Type B pancreatic cell (in vitro differentiated cells): ENCODE measurements around the gene LRMDA. TPM values are rescaled to one million over a fixed set of nuclear protein-coding genes. Genes with fewer than 3 reads are reported as not detected.

Source experiments
- DNase-seq: peaks from one replicate; pipeline ENCODE4 v3.0.0; 2021; ENCODE audit warnings: mixed read lengths; ENCODE audit not compliant: unreplicated experiment; ENCODE audit errors: extremely low spot score
- H3K27ac Mint-ChIP-seq: 2 replicates; pipeline ENCODE4 v1.8.0; 2021; ENCODE audit warnings: mild to moderate bottlenecking, mixed read lengths
- H3K27me3 Mint-ChIP-seq: 2 replicates; pipeline ENCODE4 v1.8.0; 2021; ENCODE audit warnings: mixed read lengths
- H3K36me3 Mint-ChIP-seq: 2 replicates; pipeline ENCODE4 v1.8.0; 2021; ENCODE audit warnings: mixed read lengths
- H3K4me1 Mint-ChIP-seq: one replicate; pipeline ENCODE4 v1.8.0; 2021; ENCODE audit warnings: mixed read lengths; ENCODE audit not compliant: unreplicated experiment
- H3K4me3 Mint-ChIP-seq: 2 replicates; pipeline ENCODE4 v1.8.0; 2021; ENCODE audit warnings: mild to moderate bottlenecking, mixed read lengths
- H3K9me3 Mint-ChIP-seq: 2 replicates; pipeline ENCODE4 v1.8.0; 2021; ENCODE audit warnings: mixed read lengths
- total RNA-seq: library from RNA; stranded (reverse); gene quantifications from 2 replicates; pipeline ENCODE4 v1.2.1, GENCODE V29; 2021; ENCODE audit warnings: low replicate concordance
- TF ChIP-seq, protein P1 (sequence below): fragments of 200-600 bp; sonication (generic); conservative IDR thresholded peaks from 2 replicates; pipeline ENCODE4 v1.5.0; 2021; ENCODE audit warnings: antibody characterized with exemption, mild to moderate bottlenecking

The LRMDA gene
- total RNA-seq, 1 donor from 2014 or later: 2.0 TPM

DNA sequence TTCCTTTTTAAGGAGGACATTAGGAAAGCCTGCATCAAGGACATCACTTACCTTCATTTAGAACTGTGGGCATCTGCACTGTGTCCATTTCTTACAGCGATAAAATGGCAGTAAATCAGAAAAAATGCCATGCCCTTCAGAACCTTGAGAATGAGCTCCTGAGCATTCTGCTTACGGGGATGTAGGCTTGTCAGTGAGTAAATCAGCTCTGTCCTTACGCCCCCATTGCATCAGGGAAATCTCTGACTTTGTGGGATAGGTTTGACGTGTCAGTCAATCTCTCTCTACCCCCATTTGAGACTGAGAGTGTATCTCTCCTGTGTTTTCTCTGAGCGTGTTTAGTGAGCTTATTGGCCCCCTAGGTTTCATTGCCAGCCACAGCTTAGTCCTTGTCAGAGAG, 837.1 kb downstream of the LRMDA start:
- DNase-seq: no peak
- TF ChIP-seq, protein P1, sequence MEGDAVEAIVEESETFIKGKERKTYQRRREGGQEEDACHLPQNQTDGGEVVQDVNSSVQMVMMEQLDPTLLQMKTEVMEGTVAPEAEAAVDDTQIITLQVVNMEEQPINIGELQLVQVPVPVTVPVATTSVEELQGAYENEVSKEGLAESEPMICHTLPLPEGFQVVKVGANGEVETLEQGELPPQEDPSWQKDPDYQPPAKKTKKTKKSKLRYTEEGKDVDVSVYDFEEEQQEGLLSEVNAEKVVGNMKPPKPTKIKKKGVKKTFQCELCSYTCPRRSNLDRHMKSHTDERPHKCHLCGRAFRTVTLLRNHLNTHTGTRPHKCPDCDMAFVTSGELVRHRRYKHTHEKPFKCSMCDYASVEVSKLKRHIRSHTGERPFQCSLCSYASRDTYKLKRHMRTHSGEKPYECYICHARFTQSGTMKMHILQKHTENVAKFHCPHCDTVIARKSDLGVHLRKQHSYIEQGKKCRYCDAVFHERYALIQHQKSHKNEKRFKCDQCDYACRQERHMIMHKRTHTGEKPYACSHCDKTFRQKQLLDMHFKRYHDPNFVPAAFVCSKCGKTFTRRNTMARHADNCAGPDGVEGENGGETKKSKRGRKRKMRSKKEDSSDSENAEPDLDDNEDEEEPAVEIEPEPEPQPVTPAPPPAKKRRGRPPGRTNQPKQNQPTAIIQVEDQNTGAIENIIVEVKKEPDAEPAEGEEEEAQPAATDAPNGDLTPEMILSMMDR: no peak
- H3K4me1 Mint-ChIP-seq: peaks cover 22% of the 10 kb centered on the region

DNA sequence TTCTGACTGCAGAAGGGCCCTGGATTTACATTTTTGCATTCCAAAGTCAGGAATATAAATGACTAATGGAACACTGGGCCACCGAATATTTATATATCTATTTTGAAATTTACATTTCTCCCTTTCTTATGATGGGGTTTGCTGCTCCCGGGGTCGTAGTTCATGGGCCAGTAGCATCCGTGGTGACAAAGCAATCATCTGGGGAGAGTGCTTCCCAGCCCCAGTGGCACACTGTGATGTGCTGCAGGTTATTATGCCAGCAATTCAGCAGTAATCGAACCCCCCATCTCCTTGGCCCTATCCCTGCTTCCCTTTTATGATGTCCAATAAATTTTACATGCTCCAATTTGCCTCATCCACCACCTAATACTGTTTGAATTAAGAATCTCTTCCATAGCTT, 837.5 kb downstream of the LRMDA start:
- DNase-seq: no peak
- Mint-ChIP-seq H3K4me1 (peaks cover 18% of the 10 kb centered on the region), H3K27ac (no peak overlapping the region), H3K4me3 (no peak overlapping the region), H3K27me3 (peaks cover 30% of the 10 kb centered on the region), H3K9me3 (peaks cover under 1% of the 10 kb centered on the region), H3K36me3 (no peaks in the 10 kb centered on the region)
- TF ChIP-seq, protein P1: no peak

More for the DNA sequence above, 837.1 kb downstream of the LRMDA start:
- H3K4me3 Mint-ChIP-seq: no peak overlapping the region
- H3K36me3 Mint-ChIP-seq: no peaks in the 10 kb centered on the region
- H3K27me3 Mint-ChIP-seq: peaks cover 34% of the 10 kb centered on the region
- no peak overlapping the region for H3K27ac Mint-ChIP-seq
- H3K9me3 Mint-ChIP-seq: no peaks in the 10 kb centered on the region

DNA sequence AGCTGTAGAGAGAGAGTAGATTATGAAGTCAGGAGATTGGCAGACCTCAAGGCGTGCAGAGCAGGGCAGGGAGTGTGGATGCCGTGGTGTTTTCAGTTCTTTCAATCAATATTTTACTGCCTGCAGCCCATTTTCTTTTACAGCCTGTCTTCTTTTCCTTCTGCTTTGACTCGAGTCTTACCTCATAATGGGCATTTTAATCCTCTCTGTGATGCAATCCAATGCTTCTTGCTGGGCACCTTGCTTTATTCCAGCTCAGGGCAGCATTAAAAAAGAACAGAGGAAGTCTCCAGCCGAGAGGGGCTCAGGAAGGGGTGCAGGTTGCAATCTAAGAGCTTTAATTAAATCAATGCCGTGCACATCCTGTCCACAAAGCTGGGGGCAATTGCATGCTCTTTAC, 839.0 kb downstream of the LRMDA start:
- no peak overlapping the region for H3K4me3 Mint-ChIP-seq

DNA sequence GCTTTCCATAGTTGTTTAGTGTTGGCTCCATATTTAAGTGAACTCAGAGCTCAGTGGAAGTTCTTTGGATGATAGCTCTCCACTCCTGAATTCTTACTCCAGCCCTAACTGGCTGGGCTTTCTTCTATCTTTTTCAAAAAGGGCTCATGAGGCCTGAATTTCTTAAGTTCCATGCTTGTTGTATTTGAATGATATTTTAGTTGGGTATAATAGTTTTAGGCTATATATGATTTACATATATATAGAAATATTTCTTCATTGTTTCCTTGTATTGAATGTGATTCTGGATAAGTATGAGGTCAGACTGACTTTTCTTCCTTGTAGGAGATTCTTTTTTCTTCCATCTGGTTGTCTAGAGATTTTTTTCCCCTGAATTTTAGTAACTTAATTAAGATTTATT, 843.5 kb downstream of the LRMDA start:
- TF ChIP-seq, protein P1: no peak
- DNase-seq: no peak
- peaks cover 15% of the 10 kb centered on the region for H3K9me3 Mint-ChIP-seq
- H3K36me3 Mint-ChIP-seq: no peaks in the 10 kb centered on the region
- peaks cover 5% of the 10 kb centered on the region for H3K4me1 Mint-ChIP-seq
- no peak overlapping the region for H3K4me3 Mint-ChIP-seq
- H3K27me3 Mint-ChIP-seq: peaks cover 14% of the 10 kb centered on the region
- no peak overlapping the region for H3K27ac Mint-ChIP-seq

More for the DNA sequence above, 839.0 kb downstream of the LRMDA start:
- TF ChIP-seq, protein P1: no peak
- Mint-ChIP-seq H3K36me3 (no peaks in the 10 kb centered on the region), H3K27ac (no peak overlapping the region), H3K27me3 (peaks cover 30% of the 10 kb centered on the region), H3K9me3 (peaks cover 8% of the 10 kb centered on the region), H3K4me1 (peaks cover 6% of the 10 kb centered on the region)
- no peak for DNase-seq

DNA sequence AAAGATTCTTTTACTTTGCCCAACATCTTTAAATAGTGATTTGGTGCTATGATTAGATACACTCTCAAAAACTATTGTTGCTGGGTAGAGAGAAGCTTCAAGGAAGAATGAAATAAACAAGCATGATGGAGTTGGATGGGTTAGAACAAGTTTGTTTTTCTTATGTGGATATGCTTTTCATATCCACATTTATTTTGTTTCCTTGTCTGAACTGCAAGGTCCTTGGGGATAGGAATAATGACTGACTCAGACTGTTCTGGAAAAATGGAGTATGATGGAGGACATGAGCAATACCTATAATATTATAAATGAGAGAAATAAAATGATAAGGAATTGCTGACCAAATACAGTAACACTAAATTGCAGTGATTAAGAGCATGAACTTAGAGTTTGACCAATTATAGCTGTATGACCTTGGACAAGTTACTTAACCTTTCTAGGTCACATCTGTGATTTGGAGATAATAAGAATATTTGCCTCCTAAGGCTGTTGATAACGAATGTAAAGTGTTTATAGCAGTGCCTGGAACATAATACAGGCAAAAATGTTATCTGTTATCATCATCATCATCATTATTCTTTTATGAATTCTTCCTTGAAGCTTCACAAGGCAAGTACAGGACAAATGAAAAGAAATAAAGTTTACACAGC, 847.5 kb downstream of the LRMDA start:
- Mint-ChIP-seq H3K4me3 (no peak overlapping the region), H3K27me3 (peaks cover 6% of the 10 kb centered on the region), H3K27ac (no peak overlapping the region), H3K36me3 (peaks cover 4% of the 10 kb centered on the region), H3K4me1 (peaks cover 23% of the 10 kb centered on the region), H3K9me3 (peaks cover 22% of the 10 kb centered on the region)
- DNase-seq: no peak
- TF ChIP-seq, protein P1: no peak
